ENCODE results near the gene BCOR. TPM values are rescaled to one million over a fixed set of nuclear protein-coding genes. Genes with fewer than 3 reads are reported as not detected.

BCOR gene
- polyA plus RNA-seq, 1 of the 3 experiments (the other 2 are of a cell fraction) = 8.8 TPM

DNA sequence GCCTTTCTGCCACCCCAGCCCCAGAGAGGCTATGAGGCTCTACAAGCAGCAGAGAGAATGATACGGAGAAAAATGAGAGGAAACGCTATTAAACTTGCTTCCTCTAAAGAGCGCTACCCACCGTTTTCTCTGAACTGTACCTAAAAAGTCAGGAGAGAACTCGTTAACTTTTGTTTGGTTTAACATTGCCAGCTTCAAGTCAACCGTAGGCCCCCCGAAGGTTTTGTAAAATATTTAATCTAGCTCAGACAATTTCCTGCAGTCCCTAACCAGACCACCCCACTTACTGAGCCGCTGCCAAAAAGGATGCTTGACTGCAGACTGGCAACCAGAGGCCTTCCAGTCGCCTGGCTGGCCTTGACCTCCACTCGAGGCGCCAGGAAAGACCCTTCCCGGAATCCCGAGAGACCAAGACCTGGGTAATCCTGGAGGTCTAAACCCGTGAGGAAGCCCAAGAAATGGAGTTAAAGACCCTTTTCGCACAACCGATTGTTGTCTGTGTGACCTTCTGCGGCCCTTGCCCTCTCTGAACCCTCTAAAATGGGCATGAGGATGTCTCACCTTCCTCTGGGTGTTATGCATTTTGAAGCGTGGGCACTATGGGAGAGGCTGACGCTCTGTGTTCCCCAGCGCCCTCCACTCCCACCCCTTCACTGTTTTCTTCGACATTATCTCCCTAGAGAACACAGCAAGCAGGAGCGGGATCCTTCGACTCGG, 86.3 kb downstream of the BCOR start:
- Histone ChIP-seq H3K9ac (no peak overlapping the region), H3K4me2 (no peak overlapping the region), H3K27me3 (ENCODE audit: insufficient read depth) (peaks cover 24% of the 10 kb centered on the region; the same call in 1 of the 2 replicates), H3K9me2 (no peaks in the 10 kb centered on the region), H3K9me3 (no peaks in the 10 kb centered on the region), H2AFZ (ENCODE audit: low read depth) (no peak overlapping the region), H3K4me1 (ENCODE audit: control insufficient read depth in 1 of 2, insufficient read depth in 2 of 2, low read depth in 1 of 2, low read length in 1 of 2) (peaks cover 0 to 36% of the 10 kb centered on the region in 2 experiments; a peak in 1 of 4 replicates), H3K36me3 (replicated peaks in 1 of 2; ENCODE audit: control insufficient read depth in 1 of 2, insufficient read depth in 2 of 2, low read length in 1 of 2) (no peaks in the 10 kb centered on the region), H3K27ac (ENCODE audit: low read depth in 2 of 2, low read length in 1 of 2) (peak overlapping the region in 1 of 2 experiments; percentile 95; a peak in 2 of 4 replicates), H3K4me3 (ENCODE audit: low read depth in 2 of 2, low read length in 1 of 2) (no peak overlapping the region), H4K20me1 (ENCODE audit: insufficient read depth) (no peaks in the 10 kb centered on the region), H3F3A (replicated peaks; ENCODE audit: insufficient read depth) (no peaks in the 10 kb centered on the region), H3K79me2 (ENCODE audit: insufficient read depth) (no peaks in the 10 kb centered on the region)
- peak; percentile 29 for DNase-seq
- TF ChIP-seq CHD2 (IDR thresholded peaks at IDR 0.05; ENCODE audit: low read length, partially characterized antibody) = no peak
- TF ChIP-seq POLR2AphosphoS5 (IDR thresholded peaks at IDR 0.05; ENCODE audit: low read depth, low read length) = no peak
- TF ChIP-seq, protein P1, sequence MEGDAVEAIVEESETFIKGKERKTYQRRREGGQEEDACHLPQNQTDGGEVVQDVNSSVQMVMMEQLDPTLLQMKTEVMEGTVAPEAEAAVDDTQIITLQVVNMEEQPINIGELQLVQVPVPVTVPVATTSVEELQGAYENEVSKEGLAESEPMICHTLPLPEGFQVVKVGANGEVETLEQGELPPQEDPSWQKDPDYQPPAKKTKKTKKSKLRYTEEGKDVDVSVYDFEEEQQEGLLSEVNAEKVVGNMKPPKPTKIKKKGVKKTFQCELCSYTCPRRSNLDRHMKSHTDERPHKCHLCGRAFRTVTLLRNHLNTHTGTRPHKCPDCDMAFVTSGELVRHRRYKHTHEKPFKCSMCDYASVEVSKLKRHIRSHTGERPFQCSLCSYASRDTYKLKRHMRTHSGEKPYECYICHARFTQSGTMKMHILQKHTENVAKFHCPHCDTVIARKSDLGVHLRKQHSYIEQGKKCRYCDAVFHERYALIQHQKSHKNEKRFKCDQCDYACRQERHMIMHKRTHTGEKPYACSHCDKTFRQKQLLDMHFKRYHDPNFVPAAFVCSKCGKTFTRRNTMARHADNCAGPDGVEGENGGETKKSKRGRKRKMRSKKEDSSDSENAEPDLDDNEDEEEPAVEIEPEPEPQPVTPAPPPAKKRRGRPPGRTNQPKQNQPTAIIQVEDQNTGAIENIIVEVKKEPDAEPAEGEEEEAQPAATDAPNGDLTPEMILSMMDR (IDR thresholded peaks at IDR 0.05) = no peak
- no peak for TF ChIP-seq RFX5 (IDR thresholded peaks at IDR 0.05; ENCODE audit: low read length)
- TF ChIP-seq RAD21 (IDR thresholded peaks at IDR 0.05; ENCODE audit: low read length) = no peak
- TF ChIP-seq, protein P2, sequence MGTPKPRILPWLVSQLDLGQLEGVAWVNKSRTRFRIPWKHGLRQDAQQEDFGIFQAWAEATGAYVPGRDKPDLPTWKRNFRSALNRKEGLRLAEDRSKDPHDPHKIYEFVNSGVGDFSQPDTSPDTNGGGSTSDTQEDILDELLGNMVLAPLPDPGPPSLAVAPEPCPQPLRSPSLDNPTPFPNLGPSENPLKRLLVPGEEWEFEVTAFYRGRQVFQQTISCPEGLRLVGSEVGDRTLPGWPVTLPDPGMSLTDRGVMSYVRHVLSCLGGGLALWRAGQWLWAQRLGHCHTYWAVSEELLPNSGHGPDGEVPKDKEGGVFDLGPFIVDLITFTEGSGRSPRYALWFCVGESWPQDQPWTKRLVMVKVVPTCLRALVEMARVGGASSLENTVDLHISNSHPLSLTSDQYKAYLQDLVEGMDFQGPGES (IDR thresholded peaks at IDR 0.05; ENCODE audit: low read depth, low read length) = no peak
- TF ChIP-seq TEAD4 (IDR thresholded peaks at IDR 0.05; ENCODE audit: borderline replicate concordance, insufficient read depth) = no peak
- TF ChIP-seq, protein P3, sequence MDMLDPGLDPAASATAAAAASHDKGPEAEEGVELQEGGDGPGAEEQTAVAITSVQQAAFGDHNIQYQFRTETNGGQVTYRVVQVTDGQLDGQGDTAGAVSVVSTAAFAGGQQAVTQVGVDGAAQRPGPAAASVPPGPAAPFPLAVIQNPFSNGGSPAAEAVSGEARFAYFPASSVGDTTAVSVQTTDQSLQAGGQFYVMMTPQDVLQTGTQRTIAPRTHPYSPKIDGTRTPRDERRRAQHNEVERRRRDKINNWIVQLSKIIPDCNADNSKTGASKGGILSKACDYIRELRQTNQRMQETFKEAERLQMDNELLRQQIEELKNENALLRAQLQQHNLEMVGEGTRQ (IDR thresholded peaks at IDR 0.05; ENCODE audit: borderline replicate concordance, low read depth, low read length) = no peak
- TF ChIP-seq NRF1 (IDR thresholded peaks at IDR 0.05; ENCODE audit: low read depth, low read length) = no peak
- no peak for TF ChIP-seq ELF1 (IDR thresholded peaks at IDR 0.05)
- no peak for TF ChIP-seq YY1 (IDR thresholded peaks at IDR 0.05; ENCODE audit: low read depth)
- no peak for TF ChIP-seq GABPA (IDR thresholded peaks at IDR 0.05; ENCODE audit: low read depth)
- no peak for TF ChIP-seq TCF12 (IDR thresholded peaks at IDR 0.05)
- TF ChIP-seq, protein P4, sequence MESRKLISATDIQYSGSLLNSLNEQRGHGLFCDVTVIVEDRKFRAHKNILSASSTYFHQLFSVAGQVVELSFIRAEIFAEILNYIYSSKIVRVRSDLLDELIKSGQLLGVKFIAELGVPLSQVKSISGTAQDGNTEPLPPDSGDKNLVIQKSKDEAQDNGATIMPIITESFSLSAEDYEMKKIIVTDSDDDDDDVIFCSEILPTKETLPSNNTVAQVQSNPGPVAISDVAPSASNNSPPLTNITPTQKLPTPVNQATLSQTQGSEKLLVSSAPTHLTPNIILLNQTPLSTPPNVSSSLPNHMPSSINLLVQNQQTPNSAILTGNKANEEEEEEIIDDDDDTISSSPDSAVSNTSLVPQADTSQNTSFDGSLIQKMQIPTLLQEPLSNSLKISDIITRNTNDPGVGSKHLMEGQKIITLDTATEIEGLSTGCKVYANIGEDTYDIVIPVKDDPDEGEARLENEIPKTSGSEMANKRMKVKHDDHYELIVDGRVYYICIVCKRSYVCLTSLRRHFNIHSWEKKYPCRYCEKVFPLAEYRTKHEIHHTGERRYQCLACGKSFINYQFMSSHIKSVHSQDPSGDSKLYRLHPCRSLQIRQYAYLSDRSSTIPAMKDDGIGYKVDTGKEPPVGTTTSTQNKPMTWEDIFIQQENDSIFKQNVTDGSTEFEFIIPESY (IDR thresholded peaks at IDR 0.05; ENCODE audit: borderline replicate concordance, low read depth) = no peak
- TF ChIP-seq GATA2 (CRISPR knock-in tag; IDR thresholded peaks at IDR 0.05) = no peak
- TF ChIP-seq RCOR1 (IDR thresholded peaks at IDR 0.05; ENCODE audit: low read length) = no peak
- TF ChIP-seq TAF1 (IDR thresholded peaks at IDR 0.05; ENCODE audit: borderline replicate concordance, low read depth, low read length) = no peak
- WGBS (ENCODE audit: low lambda C conversion rate) = 65% methylated on average over 19 of the region's 24 CpGs
- ChIA-PET CTCF (interaction anchor here (1.1 to 1.3 kb wide), 2 partner anchors 75 to 87 kb away, joined by 3 to 5 read pairs; partner anchors contain the start of gene BCOR), POLR2A (interaction anchor here (0.7 to 1.8 kb wide), 3 partner anchors 87 to 194 kb away, joined by 3 to 11 read pairs (median 5); no protein-coding TSS in a partner anchor)
